K562 (cell line): Measurements from ENCODE around the gene TANC1. TPM values are rescaled to one million over a fixed set of nuclear protein-coding genes. Genes with fewer than 3 reads are reported as not detected.

Experiments used
- RBM34 ChIP-seq: fragments of 200-400 bp; formaldehyde crosslinking; IDR thresholded peaks from 2 replicates; pipeline ENCODE4 v1.6.1; 2018; ENCODE audit warnings: low read length, borderline replicate concordance; ENCODE audit not compliant: insufficient read depth
- ZNF696 ChIP-seq: fragments of 250-450 bp; sonication (Bioruptor Pico); conservative IDR thresholded peaks from 2 replicates; pipeline ENCODE4 v1.4.0; 2020; ENCODE audit warnings: mild to moderate bottlenecking, moderate library complexity
- polyA plus RNA-seq, 8 experiments: library from polyadenylated mRNA; depleted of rRNA in 4 of 8; stranded (reverse) in 5 of 8; unstranded in 3 of 8; fragments of >200 nt; fragmentation: Nextera tagmentation in 2 of 8; fragmentation: Illumina TruSeq in 1 of 8; extraction: Ambion mirVana in 2 of 8; extraction: Trizol in 1 of 8; gene quantifications; 2 replicates each; pipeline versions ENCODE4 v1.2.1 to v1.2.3, GENCODE V29; 2011 to 2014; ENCODE audit warnings: inconsistent platforms in 1 of 8, missing spikeins in 1 of 8
- total RNA-seq, 7 experiments: library from RNA; depleted of rRNA in 6 of 7; stranded (reverse); fragments of >200 nt in 6 of 7; fragmentation: Illumina TruSeq in 2 of 7; extraction: Trizol in 2 of 7; gene quantifications; 2 replicates each; pipeline versions ENCODE4 v1.2.1 to v1.2.3, GENCODE V29; 2011 to 2021; ENCODE audit warnings: low replicate concordance in 1 of 7
- TF ChIP-seq, protein P1 (sequence below): fragments of 450-650 bp; IDR thresholded peaks from 2 replicates; pipeline ENCODE4 v1.6.1; 2016; ENCODE audit warnings: mild to moderate bottlenecking, moderate library complexity

TANC1 gene
- total and polyA plus RNA-seq, 9 of the 15 experiments (the other 6 are each of a cell fraction or from before 2014, with no cell fraction given), result under 0.01 to 0.20 (median 0.07) TPM; not detected in 1

GRCh38 chr2:159009940-159010339 lies 41.5 kb downstream of the TANC1 start (continued):
- TF ChIP-seq, protein P1, sequence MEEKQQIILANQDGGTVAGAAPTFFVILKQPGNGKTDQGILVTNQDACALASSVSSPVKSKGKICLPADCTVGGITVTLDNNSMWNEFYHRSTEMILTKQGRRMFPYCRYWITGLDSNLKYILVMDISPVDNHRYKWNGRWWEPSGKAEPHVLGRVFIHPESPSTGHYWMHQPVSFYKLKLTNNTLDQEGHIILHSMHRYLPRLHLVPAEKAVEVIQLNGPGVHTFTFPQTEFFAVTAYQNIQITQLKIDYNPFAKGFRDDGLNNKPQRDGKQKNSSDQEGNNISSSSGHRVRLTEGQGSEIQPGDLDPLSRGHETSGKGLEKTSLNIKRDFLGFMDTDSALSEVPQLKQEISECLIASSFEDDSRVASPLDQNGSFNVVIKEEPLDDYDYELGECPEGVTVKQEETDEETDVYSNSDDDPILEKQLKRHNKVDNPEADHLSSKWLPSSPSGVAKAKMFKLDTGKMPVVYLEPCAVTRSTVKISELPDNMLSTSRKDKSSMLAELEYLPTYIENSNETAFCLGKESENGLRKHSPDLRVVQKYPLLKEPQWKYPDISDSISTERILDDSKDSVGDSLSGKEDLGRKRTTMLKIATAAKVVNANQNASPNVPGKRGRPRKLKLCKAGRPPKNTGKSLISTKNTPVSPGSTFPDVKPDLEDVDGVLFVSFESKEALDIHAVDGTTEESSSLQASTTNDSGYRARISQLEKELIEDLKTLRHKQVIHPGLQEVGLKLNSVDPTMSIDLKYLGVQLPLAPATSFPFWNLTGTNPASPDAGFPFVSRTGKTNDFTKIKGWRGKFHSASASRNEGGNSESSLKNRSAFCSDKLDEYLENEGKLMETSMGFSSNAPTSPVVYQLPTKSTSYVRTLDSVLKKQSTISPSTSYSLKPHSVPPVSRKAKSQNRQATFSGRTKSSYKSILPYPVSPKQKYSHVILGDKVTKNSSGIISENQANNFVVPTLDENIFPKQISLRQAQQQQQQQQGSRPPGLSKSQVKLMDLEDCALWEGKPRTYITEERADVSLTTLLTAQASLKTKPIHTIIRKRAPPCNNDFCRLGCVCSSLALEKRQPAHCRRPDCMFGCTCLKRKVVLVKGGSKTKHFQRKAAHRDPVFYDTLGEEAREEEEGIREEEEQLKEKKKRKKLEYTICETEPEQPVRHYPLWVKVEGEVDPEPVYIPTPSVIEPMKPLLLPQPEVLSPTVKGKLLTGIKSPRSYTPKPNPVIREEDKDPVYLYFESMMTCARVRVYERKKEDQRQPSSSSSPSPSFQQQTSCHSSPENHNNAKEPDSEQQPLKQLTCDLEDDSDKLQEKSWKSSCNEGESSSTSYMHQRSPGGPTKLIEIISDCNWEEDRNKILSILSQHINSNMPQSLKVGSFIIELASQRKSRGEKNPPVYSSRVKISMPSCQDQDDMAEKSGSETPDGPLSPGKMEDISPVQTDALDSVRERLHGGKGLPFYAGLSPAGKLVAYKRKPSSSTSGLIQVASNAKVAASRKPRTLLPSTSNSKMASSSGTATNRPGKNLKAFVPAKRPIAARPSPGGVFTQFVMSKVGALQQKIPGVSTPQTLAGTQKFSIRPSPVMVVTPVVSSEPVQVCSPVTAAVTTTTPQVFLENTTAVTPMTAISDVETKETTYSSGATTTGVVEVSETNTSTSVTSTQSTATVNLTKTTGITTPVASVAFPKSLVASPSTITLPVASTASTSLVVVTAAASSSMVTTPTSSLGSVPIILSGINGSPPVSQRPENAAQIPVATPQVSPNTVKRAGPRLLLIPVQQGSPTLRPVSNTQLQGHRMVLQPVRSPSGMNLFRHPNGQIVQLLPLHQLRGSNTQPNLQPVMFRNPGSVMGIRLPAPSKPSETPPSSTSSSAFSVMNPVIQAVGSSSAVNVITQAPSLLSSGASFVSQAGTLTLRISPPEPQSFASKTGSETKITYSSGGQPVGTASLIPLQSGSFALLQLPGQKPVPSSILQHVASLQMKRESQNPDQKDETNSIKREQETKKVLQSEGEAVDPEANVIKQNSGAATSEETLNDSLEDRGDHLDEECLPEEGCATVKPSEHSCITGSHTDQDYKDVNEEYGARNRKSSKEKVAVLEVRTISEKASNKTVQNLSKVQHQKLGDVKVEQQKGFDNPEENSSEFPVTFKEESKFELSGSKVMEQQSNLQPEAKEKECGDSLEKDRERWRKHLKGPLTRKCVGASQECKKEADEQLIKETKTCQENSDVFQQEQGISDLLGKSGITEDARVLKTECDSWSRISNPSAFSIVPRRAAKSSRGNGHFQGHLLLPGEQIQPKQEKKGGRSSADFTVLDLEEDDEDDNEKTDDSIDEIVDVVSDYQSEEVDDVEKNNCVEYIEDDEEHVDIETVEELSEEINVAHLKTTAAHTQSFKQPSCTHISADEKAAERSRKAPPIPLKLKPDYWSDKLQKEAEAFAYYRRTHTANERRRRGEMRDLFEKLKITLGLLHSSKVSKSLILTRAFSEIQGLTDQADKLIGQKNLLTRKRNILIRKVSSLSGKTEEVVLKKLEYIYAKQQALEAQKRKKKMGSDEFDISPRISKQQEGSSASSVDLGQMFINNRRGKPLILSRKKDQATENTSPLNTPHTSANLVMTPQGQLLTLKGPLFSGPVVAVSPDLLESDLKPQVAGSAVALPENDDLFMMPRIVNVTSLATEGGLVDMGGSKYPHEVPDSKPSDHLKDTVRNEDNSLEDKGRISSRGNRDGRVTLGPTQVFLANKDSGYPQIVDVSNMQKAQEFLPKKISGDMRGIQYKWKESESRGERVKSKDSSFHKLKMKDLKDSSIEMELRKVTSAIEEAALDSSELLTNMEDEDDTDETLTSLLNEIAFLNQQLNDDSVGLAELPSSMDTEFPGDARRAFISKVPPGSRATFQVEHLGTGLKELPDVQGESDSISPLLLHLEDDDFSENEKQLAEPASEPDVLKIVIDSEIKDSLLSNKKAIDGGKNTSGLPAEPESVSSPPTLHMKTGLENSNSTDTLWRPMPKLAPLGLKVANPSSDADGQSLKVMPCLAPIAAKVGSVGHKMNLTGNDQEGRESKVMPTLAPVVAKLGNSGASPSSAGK, result no peak
- TF ChIP-seq RBM34, result no peak
- TF ChIP-seq ZNF696 (CRISPR knock-in tag), result no peak
